Right renal pelvis (tissue), 4 donors: ENCODE results near the gene SUV39H1. TPM values are rescaled to one million over a fixed set of nuclear protein-coding genes. Genes with fewer than 3 reads are reported as not detected.

Experiments used
- DNase-seq, 4 donors: peaks; one replicate each; pipeline ENCODE4 v3.0.0-alpha.2; 2013; ENCODE audit warnings: low read depth in 4 of 4, low spot score in 3 of 4, missing footprints in 1 of 4
- polyA plus RNA-seq, 4 donors: library from polyadenylated mRNA; unstranded; fragments of 120-200 nt; gene quantifications; one replicate each; pipeline ENCODE4 v1.2.1, GENCODE V29; 2013; ENCODE audit not compliant: insufficient read length in 4 of 4

Gene SUV39H1
- polyA plus RNA-seq, 4 donors, result 6.0 to 7.8 (median 6.9) TPM

- DNase-seq, result no peak
Measured at GRCh38 chrX:48711162-48711928, 14.8 kb downstream of the SUV39H1 start.

GRCh38 chrX:48711929-48712505, 15.5 kb downstream of the SUV39H1 start:
- DNase-seq, result no peak

GRCh38 chrX:48713847-48714246, 17.3 kb downstream of the SUV39H1 start:
- DNase-seq, result no peak

GRCh38 chrX:48714573-48714972, 18.0 kb downstream of the SUV39H1 start:
- no peak for DNase-seq

GRCh38 chrX:48715072-48715471, 18.5 kb downstream of the SUV39H1 start:
- DNase-seq, result no peak

- no peak for DNase-seq
Measured at GRCh38 chrX:48715876-48716502, 19.5 kb downstream of the SUV39H1 start.

GRCh38 chrX:48719958-48720357, 23.4 kb downstream of the SUV39H1 start:
- DNase-seq, result no peak

- no peak for DNase-seq
Measured at GRCh38 chrX:48720577-48721250, 24.2 kb downstream of the SUV39H1 start.

- no peak for DNase-seq
Measured at GRCh38 chrX:48721916-48722315, 25.4 kb downstream of the SUV39H1 start.

GRCh38 chrX:48726596-48726995, 30.1 kb downstream of the SUV39H1 start:
- no peak for DNase-seq

GRCh38 chrX:48728653-48729052, 32.1 kb downstream of the SUV39H1 start:
- DNase-seq, result no peak

- no peak for DNase-seq
Measured at GRCh38 chrX:48736303-48736702, 39.8 kb downstream of the SUV39H1 start.

GRCh38 chrX:48736878-48737212, 40.3 kb downstream of the SUV39H1 start:
- DNase-seq, result no peak

- peak; percentile 80 to 92 (median 88) for DNase-seq
Measured at GRCh38 chrX:48737213-48737938, 40.8 kb downstream of the SUV39H1 start.

- DNase-seq, result no peak
Measured at GRCh38 chrX:48737940-48738339, 41.4 kb downstream of the SUV39H1 start.

GRCh38 chrX:48741834-48742233, 45.3 kb downstream of the SUV39H1 start:
- DNase-seq, result no peak

- DNase-seq, result no peak
Measured at GRCh38 chrX:48745222-48745621, 48.7 kb downstream of the SUV39H1 start.

- DNase-seq, result no peak
Measured at GRCh38 chrX:48747415-48748016, 51.0 kb downstream of the SUV39H1 start.

GRCh38 chrX:48749182-48749581, 52.6 kb downstream of the SUV39H1 start:
- DNase-seq, result no peak

GRCh38 chrX:48751343-48751742, 54.8 kb downstream of the SUV39H1 start:
- no peak for DNase-seq
